Measurements from ENCODE around the gene MPP3.
A peak's percentile ranks its signal among the peaks of the same experiment; 100 is the strongest.
"Not testable (repeated sequence)": the region's sequence is repeated elsewhere in the genome, so short reads cannot be mapped to it uniquely, and the experiment has no call there.

Gene MPP3

DNA sequence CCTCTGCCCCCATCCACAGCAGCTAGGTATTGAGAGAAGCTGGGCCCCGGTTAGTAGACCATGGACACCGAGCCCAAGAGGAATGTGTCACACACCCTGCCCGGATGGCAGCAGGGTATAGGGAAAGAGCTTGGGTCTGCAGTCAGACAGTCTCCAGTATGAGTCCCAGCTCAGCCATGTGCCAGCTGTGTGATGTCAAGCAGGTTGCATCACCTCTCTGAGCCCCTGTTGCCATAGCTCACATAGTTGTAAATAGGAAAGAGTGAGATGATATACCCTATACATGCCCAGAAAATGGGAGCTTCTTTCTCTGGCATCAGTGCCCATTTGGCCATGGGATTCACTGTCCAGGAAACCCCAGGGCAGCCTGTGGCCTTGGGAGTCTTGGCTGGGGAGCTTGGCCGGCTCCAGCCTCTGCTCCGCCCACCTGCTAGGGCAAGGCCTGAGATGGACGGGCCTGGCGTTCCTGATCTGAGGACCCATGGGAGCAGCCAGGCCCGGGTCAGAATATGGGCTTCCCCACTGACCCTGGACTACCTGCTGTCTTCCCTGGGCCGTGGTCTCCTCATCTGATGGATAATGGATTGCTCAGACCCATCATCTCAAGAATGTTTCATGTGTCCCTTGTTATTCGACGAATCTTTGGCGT is 27.3 kb upstream of the MPP3 start:
- DNase-seq = no peak

DNA sequence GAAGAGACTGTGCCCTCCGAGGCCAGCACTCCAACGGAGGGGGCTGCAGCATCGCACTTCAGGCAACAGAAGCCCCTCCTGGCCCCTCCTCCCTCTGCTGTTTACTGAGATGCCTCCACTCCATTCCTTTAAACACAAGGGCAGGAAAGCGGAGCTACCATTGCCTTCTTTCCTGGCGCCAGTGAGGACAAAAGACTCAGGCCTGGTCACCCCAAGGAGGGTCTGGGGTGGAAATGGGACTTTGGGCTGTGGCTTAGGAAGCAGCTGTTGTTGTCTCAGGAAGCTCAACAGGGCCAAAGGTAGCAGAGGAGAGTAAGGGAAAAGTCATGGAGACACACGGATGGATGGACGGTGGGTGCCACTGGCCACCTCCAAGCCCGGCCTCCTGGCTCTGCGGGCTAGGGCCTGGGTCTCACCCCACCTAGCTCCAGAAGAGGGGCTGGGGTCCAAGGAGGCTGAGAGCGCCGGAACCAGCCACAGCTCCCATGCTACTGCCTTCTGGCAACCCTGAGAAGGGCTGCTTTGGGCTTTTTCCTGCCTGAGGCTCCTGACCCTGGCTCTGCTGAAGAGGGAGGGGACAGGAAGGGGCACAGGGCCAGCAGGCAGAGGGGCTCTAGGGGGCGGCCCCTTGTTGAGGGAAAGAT is 25.1 kb upstream of the MPP3 start:
- DNase-seq = no peak

DNA sequence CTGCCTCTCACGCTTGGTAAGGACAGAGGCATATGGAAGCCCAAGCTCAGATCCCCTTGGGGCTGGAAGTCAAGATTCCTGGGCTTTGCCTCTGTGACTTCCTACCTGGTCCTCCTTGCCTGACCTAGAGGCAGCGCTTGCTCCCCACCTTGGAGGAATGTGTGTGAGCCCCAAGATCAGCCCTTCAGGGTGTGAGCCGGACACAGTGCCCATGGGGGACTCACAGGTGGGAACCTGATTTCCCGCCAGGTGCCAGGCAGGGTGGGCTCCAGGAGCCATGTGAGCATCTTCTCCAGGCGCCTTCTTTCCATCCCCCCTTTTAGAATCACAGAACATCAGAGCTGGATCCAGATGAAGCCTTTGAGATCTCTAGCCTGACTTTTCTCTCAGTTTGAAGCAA is 24.2 kb upstream of the MPP3 start:
- DNase-seq = no peak

DNA sequence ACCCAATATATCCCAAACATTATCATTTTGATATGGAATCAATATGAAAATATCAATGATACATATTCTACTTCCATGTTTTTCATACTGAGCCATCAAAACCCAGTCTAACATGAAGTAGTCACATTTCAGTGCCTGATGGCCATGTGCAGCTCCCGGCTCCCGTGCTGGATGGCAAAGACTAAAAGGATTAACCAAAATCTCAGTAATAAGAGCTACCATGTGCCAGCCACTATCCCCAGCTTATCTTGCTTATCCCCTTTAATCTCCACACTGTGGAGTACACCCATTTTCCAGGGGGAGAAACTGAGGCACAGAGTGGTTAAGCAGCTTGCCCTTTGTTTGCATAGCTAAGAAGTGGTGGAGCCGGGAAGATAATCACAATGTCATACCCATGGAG is 23.2 kb upstream of the MPP3 start:
- no peak for DNase-seq

DNA sequence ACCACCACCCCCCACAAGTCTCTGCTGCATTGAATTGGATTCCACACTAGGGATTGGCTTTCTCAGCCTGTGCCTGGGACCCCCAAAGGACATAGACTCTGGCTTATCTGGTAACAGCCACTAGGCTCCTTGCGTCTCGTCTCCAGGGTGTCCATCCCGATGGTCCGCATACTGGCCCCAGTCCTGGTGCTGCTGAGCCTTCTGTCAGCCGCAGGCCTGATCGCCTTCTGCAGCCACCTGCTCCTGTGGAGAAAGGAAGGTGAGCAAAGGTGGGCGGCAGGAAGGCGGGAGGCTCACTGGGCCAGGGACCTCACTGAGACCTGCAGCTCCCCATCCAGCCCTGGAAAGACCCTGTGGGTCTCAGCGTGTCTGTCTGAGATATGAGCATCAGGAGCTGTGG is 22.1 kb upstream of the MPP3 start:
- DNase-seq = no peak

DNA sequence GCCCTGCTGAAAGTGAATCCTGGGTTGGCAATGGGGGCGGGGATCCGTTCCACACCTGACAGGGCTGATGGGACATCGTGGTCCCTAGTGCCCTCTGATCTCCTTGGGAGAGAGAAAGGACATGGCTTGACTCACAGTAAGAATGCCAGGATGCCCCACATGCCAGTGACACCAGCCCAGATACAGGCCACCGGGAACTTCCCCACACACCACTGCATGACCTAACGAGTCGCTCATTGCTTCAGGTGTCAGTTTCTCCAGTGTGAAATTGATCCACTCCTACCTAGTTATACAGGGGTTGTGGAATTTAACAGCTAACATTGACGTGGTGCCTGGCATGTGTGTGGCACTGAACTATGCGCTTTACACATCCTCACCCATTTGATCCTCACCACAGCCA is 21.6 kb upstream of the MPP3 start:
- DNase-seq = no peak

DNA sequence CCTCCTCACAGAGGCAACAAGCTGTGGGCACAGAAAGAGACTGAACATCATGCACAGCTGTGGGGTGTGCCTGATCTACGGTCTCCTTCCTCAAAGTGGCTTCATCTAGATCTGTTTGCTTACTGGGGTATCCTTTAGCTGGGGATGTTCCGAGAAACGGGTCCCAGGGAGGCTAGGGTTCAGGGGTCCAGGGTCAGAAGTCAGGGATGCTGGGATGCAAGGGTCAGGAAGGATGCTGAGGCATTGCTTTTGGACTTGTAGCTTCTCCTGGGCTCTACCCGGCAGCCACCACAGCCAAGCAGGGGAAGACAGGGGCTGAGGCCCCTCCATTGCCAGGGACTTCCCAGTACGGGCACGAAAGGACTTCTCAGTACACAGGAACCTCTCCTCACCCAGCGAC is 20.6 kb upstream of the MPP3 start:
- DNase-seq = no peak

DNA sequence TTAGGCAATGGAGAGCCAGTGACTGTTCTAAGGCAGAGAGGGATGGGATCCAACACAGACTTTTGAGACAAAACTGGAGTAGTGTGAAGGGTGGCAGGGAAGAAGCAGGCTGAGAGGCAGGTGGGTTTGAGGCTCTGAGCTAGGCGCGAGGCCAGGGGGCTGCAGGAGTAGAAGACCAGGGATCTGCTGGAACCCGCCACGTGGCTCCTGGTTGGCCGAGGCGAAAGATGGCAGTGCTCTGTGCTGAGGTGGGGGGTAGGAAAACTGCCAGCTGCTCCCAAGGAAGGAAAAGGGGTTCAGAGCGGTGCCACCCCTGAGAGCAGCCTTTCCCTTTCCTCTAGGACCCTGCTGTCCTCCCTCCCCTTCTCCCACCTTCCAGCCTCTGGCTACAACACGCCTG is 19.6 kb upstream of the MPP3 start:
- no peak for DNase-seq

DNA sequence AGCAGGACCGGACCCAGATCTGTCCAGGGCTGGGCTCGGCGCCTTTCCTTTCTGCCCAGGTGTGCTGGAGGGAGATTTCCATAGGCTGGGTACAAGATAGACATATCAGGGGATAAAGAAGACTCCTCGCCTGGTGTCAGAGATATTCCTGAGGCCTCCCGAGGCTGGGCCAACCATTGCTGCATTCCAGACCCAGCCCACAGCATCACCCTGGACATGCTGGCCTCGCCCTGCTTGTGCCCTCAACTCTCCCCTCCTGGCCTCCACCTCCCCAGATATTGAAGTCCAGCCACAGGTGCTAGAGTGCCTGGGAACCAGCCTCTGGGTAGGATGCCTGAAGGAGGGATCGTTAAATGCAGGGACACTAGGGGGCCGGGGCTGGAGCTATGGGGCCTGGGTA is 16.2 kb upstream of the MPP3 start:
- DNase-seq = no peak

DNA sequence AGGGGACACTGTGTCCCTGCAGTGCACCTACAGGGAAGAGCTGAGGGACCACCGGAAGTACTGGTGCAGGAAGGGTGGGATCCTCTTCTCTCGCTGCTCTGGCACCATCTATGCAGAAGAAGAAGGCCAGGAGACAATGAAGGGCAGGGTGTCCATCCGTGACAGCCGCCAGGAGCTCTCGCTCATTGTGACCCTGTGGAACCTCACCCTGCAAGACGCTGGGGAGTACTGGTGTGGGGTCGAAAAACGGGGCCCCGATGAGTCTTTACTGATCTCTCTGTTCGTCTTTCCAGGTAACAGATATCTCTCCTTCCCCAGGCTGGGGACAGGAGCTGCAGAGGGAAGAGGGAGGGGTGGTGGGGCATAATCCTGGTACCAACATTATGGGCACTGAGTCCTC is 15.7 kb upstream of the MPP3 start:
- DNase-seq = no peak

DNA sequence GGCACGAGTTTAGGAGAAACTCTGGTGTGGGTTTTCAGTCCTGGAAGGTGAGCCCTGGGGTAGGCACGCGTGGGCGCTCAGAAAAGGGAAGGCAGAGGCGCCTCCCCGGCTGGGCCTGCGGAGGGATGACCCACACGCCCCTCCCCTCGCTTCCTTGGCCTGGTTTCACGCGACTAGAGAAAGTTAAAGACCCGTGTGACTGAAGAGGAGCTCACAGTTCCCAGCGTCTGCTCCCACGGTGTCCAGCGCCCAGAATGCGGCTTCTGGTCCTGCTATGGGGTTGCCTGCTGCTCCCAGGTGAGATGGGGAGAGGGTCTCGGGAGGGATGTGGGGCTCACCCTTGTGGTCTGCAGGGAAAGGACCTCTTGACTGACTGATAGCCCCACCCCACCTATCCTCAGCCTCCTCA is 14.0 kb upstream of the MPP3 start, which contains the start of gene CD300LG:
CD300LG (plus strand) TSS at position 214 of the 409 bp plus-strand sequence; CDS start at position 255, 41 bp downstream.
- DNase-seq = no peak

DNA sequence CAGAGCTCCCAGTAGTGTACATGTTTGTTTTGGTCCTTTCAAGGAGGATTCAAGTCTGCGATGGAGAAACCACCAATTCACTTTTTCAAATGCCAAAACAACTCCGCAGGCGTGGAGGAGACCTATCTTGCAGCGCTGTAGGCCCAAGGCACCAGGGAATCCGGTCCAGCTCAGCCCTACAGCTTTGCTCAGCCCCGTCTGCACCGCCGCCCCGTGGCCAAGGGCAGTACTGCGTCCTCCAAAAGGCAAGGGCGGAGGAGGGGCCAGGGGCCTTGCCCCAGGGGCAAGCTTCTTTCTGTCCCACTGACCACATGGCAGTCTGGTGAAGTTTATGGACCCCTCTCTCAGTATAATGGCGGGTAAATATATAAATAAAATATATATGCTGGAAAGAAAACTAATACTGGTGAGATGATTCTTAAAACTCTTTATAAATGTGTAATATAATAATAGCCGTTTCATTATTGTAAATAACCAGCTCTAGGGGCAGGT is 13.3 kb upstream of the MPP3 start:
- DNase-seq = peak; percentile 77

DNA sequence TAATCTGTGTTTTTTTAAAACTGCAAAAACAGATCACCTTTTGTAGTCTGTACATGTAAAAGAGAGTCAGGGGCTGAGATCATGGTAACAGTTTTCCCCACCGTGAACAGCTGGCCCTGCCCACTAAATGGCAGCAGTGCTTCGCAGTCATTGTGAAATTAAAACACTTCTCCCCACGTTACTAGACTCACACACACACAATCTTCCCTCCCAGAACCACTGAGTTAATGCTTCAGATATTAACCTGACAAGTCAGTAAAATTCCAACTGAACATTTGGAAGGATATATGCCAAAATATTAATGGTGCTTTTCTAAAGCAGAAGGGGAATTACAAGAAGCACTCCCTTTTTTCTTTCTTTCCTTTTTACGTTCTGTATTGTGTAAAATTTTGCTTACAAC is 12.8 kb upstream of the MPP3 start:
- DNase-seq = no peak

DNA sequence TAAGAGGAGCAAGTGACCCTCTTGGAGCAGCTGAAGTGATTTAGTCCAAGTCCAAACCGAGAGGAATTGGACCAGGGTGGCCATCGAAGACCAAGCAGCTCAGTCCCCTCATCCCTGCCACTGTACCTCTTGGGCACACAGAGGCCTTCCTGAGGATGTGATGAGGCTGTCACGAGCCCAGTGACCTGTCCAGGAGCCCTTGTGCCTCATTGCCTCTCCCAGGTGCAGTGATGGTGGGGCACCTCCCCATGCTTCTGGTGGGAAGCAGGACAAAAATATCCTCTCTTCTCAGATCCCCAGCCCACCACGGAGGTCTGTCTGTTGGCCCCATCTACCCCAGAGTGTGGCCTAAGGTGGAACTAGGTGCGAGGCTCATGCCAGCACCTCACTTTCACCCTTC is 11.3 kb upstream of the MPP3 start:
- DNase-seq = no peak

DNA sequence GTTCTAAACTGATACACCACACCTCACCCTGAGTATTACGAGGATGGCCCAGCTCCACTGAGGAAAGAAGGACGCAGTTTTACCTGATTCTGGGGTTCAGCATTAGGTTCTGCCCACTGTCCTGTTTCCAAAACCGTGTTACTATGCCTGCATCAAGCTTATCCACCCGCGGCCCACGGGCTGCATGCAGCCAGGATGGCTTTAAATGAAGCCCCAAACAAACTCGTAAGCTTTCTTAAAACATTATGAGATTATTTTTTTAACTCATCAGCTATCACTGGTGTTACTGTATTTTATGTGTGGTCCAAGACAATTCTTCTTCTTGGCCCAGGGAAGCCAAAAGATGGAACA is 10.0 kb upstream of the MPP3 start:
- no peak for DNase-seq

DNA sequence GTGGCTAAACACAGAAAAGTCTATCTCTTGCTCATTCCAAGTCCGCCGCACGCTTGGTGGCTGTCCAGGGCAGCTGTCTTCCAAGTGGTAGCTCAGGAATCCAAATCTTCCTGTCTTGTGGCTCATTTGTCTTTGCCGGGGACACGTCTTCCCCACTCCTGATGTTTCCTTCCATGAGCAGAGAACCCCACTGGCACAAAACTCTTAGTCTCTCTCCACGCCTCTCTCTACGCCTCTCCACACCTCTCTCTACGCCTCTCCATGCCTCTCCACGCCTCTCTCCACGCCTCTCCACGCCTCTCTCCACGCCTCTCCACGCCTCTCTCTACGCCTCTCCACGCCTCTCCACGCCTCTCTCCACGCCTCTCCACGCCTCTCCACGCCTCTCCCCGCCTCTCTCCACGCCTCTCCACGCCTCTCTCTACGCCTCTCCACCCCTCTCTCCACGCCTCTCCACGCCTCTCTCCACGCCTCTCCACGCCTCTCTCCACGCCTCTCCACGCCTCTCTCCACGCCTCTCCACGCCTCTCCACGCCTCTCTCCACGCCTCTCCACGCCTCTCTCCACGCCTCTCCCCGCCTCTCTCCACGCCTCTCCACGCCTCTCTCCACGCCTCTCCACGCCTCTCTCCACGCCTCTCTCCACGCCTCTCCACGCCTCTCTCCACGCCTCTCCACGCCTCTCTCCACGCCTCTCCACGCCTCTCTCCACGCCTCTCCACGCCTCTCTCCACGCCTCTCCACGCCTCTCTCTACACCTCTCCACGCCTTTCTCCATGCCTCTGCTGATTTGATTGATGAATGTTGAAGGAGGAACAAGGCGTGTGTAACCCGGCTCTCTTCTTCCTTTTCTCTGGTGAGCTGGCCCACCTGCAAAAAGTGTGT is 9.4 kb upstream of the MPP3 start:
- DNase-seq = not testable (repeated sequence)

DNA sequence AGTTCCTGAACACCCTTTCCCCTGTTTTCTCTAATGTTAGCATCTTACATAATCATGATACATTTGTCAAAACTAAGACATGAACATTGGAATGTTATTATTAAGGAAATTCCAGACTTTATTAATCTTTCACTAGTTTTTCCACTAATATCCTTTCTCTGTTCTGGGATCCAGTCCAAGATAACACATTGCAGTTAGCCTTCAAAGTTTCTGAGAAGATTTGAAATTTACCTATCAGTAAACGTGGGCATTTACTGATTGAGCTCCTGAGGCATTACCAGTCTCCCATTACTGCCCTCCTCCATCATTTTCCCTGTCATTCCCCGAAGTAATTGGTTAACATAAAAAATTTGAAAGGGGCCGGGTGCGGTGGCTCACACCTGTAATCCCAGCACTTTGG is 8.3 kb upstream of the MPP3 start:
- DNase-seq = no peak

DNA sequence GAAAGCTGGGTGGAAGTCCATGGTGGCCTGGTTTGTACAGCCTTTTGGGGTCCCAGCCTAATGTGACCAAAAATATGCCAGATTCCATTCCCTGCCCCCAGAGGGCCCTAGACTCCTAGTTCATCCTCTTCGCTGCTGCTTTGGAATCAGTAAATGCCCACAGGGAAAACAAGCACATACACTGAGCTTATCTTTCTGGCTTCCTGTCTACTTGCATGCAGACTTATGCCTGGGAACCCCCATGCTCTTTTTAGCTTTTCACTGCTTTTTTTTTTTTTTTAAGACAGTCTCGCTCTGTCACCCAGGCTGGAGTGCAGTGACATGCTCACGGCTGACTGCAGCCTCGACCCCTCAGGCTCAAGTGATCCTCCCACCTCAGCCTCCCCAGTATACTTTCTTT is 7.9 kb upstream of the MPP3 start:
- DNase-seq = no peak

DNA sequence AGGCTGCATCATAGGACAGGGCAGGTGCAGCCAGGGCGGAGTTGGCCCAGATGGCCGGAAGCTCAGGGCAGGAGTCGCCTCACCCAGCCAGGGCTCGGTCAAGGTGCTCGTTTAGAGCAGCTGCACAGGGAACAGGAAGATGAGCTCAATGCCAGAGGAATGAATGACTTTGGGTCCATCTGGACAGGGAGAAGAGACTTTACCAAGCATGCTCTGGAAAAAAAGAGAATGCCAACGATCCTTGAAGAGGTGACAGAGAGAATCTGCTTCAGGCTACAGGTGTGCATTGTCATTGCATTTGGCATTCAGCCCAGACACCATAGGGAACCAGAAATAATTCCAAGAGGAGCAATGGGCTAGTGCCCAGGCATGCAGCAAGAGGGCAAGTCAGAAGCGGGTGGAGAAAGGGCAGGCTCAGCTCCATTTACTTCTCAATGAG is 6.7 kb upstream of the MPP3 start:
- DNase-seq = no peak

DNA sequence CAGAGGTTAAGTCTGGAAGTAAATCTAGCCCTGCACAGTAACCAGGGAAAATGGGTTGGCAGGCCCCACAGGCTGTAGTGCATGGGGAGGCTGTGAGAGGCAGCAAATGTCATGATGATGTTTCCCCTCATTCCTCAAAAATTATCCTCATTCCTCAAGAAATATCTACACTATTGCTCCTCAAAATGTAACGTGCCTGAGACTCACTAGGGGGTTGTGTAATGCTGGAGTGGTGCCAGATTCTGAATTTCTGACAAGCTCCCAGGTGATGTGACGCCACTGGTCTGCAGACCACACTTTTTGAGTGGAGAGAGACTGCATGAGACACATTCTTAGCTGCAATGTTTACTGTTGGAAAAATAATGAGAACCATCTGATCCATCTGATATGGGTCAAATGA is 1.2 kb upstream of the MPP3 start:
- no peak for DNase-seq

DNA sequence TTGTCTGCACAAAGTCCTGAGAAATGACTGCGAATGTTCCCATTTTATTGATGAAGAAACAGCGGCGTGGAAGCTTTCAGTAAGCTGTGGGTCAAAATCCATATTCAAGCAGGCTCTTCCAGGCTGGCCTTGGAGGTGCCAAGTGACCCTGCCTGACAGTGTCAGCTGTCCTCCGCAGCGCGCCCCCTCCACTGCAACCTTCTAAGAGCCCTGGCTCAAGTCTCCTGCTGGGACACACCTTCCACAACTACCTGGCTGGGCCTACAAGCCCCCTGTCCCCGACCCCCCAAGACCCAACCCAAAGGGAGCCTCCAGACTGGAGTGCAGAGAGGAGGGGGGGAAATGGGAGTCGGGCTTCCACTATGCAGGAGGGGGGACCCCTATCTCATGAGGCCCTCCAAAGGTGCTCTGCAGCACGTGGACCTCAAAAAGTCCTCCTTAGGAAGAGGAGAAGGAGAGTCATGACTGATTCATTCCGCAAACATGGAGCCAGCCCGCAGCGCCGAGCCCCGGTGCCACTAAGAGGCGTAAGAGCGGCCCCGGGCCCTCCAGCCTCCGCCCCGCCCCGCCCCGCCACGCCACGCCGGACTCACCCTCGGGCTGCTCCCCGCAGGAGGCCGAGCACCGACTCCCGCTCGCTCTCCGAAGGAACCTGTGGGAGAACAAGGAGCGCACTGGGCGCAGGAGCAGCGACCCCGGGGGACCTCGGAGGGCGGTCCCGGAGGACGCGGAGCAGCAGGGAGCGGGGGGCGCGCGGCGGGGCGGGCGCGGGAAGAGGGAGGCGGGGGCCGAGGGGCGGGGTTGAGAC is 574 bp downstream of the MPP3 start:
- DNase-seq = peak; percentile 7

DNA sequence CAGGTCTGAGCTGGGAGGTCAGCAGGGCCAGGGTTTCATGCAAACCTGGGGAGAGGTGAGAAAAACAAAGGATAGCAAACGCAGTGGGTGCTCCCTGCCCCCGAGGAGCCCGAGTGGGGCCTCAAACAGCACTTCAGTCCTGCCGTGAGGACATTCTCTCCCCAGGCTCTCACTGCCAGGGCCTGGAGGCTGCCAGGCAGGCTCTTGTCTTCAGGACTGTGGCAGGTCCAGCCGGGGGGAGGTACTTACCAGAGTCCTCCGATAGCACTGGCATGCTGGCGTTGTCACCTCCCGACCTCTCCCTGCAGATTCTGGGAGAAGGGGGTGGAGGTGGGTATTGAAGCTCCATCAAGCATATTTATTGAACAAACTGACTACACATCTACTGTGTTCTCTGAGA is 1.3 kb downstream of the MPP3 start:
- DNase-seq = no peak

DNA sequence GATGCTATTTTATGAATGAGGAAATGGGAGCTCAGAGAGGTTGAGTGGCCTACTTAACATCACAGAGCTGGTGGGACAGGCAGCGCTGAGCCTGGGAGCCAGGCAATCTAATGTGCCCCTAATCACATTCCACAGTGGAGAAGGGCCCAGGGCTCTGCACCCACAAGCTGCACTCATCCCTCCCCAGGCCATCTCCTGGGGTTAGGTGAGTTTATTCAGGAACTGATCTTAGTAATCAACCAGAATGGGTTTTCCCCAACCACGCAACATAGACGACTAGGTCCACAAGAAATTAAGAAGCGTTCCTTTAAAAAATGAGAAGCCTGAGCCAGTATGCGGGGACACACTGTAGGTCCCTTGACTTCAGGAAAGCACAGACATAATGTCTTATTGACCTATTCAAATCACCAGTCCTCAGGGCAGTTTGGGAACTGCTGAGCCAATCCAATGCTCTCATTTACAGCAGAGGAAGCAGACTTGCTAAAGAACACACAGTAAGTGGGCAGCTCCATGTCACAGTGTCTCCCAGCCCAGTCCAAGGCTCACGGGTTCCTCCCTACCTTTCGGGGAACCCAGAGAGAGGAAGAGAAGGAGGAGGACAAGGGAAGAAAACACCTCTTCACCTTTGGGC is 2.3 kb downstream of the MPP3 start:
- DNase-seq = peak; percentile 16
